SJCRH30 (cell line): ENCODE data around the gene H2BK1. TPM values are rescaled to one million over a fixed set of nuclear protein-coding genes. Genes with fewer than 3 reads are reported as not detected.

Source experiments
- DNase-seq, 2 experiments: peaks; one replicate each; pipeline ENCODE4 v3.0.0-alpha.2; 2015 to 2020
- H3K27ac ChIP-seq: fragments of 250-450 bp; sonication (Bioruptor Pico); 2 replicates; pipeline ENCODE4 v1.5.1; 2020; ENCODE audit warnings: mild to moderate bottlenecking, moderate library complexity
- H3K27me3 ChIP-seq: fragments of 250-450 bp; sonication (Bioruptor Pico); 2 replicates; pipeline ENCODE4 v1.5.1; 2020; ENCODE audit warnings: mild to moderate bottlenecking, moderate library complexity
- H3K36me3 ChIP-seq: fragments of 250-450 bp; sonication (Bioruptor Pico); 2 replicates; pipeline ENCODE4 v1.5.1; 2020; ENCODE audit warnings: mild to moderate bottlenecking, moderate library complexity
- H3K4me1 ChIP-seq: fragments of 250-450 bp; sonication (Bioruptor Pico); 2 replicates; pipeline ENCODE4 v1.5.1; 2020; ENCODE audit warnings: mild to moderate bottlenecking, moderate library complexity
- H3K4me3 ChIP-seq: fragments of 250-450 bp; sonication (Bioruptor Pico); 2 replicates; pipeline ENCODE4 v1.5.1; 2020; ENCODE audit warnings: mild to moderate bottlenecking, moderate library complexity
- H3K9me3 ChIP-seq: fragments of 250-450 bp; sonication (Bioruptor Pico); replicated peaks from 2 replicates; pipeline ENCODE4 v1.5.1; 2020; ENCODE audit warnings: mild to moderate bottlenecking, moderate library complexity
- total RNA-seq: library from RNA; depleted of rRNA; stranded (reverse); fragments of >200 nt; shearing (Covaris generic); gene quantifications from 2 replicates; pipeline ENCODE4 v1.2.3, GENCODE V29; 2014

H2BK1 gene
- total RNA-seq, 1 experiment from 2014 or later = not detected

DNA sequence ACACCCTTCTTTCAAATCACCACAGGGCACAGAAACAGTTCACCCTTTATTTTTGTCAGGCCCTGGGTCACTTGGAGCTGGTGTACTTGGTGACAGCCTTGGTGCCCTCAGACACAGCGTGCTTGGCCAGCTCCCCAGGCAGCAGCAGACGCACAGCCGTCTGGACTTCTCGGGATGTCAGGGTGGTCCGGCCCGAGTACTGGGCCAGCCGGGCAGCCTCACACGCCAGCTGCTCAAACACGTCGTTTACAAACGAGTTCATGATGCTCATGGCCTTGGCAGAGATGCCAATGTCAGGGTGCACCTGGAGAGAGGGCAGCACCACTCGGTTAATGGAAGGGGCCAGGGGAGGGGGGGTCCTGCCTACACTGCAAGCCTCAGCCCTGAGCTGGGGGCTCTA lies 2.5 kb downstream of the H2BK1 start:
- Histone ChIP-seq H3K4me1 (no peaks in the 10 kb centered on the region), H3K27me3 (peaks cover 12% of the 10 kb centered on the region), H3K4me3 (no peak overlapping the region), H3K36me3 (peaks cover 4% of the 10 kb centered on the region; the same call in 1 of the 2 replicates), H3K27ac (no peak overlapping the region), H3K9me3 (no peaks in the 10 kb centered on the region)
- no peak for DNase-seq

- no peak overlapping the region for H3K27ac ChIP-seq
- no peak overlapping the region for H3K4me3 ChIP-seq
- peaks cover 12% of the 10 kb centered on the region for H3K27me3 ChIP-seq
- no peaks in the 10 kb centered on the region for H3K9me3 ChIP-seq
- no peaks in the 10 kb centered on the region for H3K4me1 ChIP-seq
- H3K36me3 ChIP-seq = peaks cover 4% of the 10 kb centered on the region; the same call in 1 of the 2 replicates
- no peak for DNase-seq
Measured at GRCh38 chr7:151207315-151207714, 3.0 kb downstream of the H2BK1 start.

DNA sequence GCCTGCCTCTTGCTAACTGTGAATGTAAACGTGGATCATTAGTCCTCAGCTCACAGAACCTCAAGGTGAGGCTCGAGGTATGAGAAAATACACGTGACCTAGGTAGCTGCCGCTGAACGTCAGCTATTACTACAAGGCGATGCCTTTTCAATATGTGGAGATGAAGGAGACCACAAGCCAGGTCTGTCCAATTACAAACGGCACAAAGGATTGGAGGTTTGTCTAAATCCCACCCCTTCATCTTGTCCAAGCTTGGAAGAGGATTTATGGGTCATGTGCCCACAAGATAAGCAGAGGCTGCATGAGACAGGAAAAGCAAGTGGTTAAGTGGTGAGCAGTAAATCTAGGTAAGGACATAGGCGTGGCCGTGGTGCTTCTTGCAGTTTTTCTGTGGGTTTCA lies 3.4 kb downstream of the H2BK1 start:
- H3K9me3 ChIP-seq = no peaks in the 10 kb centered on the region
- H3K4me1 ChIP-seq = no peaks in the 10 kb centered on the region
- H3K36me3 ChIP-seq = no peaks in the 10 kb centered on the region
- peaks cover 15% of the 10 kb centered on the region for H3K27me3 ChIP-seq
- no peak for DNase-seq
- H3K27ac ChIP-seq = no peak overlapping the region
- no peak overlapping the region for H3K4me3 ChIP-seq

DNA sequence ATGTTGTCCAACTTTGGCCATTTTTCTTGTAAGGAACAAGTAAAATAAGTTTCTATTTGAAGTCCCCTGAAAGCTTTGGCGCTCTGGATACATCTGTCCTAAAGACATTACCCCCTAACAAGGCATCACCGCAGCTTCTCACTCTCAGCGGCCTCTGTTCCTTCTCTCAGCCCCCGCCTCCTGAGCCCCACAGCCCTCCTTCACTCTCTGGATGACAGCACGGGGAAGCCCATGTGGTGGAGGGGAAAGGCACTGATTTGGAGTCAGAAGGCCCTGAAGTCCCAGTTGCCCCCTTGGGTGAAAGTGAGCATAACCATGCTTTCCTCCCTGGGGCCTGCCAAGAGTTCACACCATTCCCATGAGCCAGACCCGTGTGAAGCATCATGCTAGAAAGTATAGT lies 4.6 kb downstream of the H2BK1 start:
- Histone ChIP-seq H3K4me1 (no peaks in the 10 kb centered on the region), H3K9me3 (no peaks in the 10 kb centered on the region), H3K36me3 (no peaks in the 10 kb centered on the region), H3K27me3 (peaks cover 22% of the 10 kb centered on the region), H3K4me3 (no peak overlapping the region), H3K27ac (no peak overlapping the region)
- no peak for DNase-seq

GRCh38 chr7:151204383-151205032 lies 5.8 kb downstream of the H2BK1 start:
- peaks cover 33% of the 10 kb centered on the region for H3K27me3 ChIP-seq
- no peak for DNase-seq

GRCh38 chr7:151202836-151203235 lies 7.5 kb downstream of the H2BK1 start:
- no peaks in the 10 kb centered on the region for H3K4me1 ChIP-seq
- peaks cover 44% of the 10 kb centered on the region for H3K27me3 ChIP-seq
- no peaks in the 10 kb centered on the region for H3K9me3 ChIP-seq
- DNase-seq = no peak
- H3K36me3 ChIP-seq = no peaks in the 10 kb centered on the region
- H3K4me3 ChIP-seq = no peak overlapping the region
- no peak overlapping the region for H3K27ac ChIP-seq

More at GRCh38 chr7:151204383-151205032, 5.8 kb downstream of the H2BK1 start:
- Histone ChIP-seq H3K4me1 (no peaks in the 10 kb centered on the region), H3K27ac (no peak overlapping the region), H3K9me3 (no peaks in the 10 kb centered on the region), H3K4me3 (no peak overlapping the region), H3K36me3 (no peaks in the 10 kb centered on the region)

- no peak for DNase-seq
- H3K27me3 ChIP-seq = peaks cover 46% of the 10 kb centered on the region
- H3K27ac ChIP-seq = no peak overlapping the region
- no peaks in the 10 kb centered on the region for H3K4me1 ChIP-seq
- H3K9me3 ChIP-seq = no peaks in the 10 kb centered on the region
- no peak overlapping the region for H3K4me3 ChIP-seq
- H3K36me3 ChIP-seq = no peaks in the 10 kb centered on the region
Measured at GRCh38 chr7:151201751-151202150, 8.5 kb downstream of the H2BK1 start.

- Histone ChIP-seq H3K36me3 (no peaks in the 10 kb centered on the region), H3K9me3 (no peaks in the 10 kb centered on the region), H3K4me1 (no peaks in the 10 kb centered on the region), H3K27me3 (peaks cover 50% of the 10 kb centered on the region), H3K27ac (no peak overlapping the region), H3K4me3 (no peak overlapping the region)
- no peak for DNase-seq
Measured at GRCh38 chr7:151201344-151201743, 8.9 kb downstream of the H2BK1 start.

DNA sequence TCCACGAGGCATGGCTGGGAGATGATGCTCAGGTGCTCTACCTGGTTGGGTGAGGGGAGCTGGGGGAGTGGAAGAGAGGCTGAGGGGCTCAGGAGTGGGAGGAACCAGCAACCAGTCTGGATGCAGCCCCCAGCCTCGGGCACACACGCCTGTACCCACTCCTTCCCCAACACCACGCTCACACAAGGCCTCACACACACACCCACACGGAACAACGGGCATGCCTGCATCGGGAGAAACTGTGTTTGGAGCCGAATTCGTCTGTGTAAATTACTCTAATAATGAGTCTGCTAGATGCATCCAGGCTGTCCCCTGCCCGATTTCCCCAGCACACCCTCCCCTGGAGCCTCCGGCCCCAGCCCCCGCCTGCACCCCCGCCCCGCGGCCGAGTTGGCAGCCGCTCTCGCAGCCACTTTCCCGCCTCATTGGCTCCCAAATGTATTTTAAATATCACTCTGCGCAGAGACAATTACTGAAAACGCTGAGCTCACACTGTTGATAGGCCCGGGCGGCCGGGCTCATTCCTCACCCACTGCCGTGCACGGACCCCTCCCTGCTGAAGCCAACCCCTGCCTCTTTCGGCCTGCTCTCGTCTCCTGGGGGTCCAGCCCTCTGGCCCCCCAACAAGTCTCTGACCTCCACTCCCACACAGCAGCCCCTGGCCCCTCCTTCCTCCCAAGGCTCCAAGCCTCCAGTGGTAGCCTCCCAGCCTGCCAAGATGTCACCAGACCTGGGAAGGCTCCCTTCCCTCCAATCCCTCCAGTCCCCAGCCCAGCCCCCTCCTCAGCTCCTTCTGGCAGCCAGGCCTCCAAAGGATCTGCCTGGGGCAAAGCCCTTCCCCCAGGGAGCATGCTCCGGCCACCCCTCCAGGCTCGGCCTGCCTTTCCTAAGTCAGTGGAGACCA lies 11.1 kb downstream of the H2BK1 start:
- Histone ChIP-seq H3K4me3 (no peak overlapping the region), H3K36me3 (no peaks in the 10 kb centered on the region), H3K9me3 (no peaks in the 10 kb centered on the region), H3K4me1 (no peaks in the 10 kb centered on the region), H3K27me3 (peaks cover 51% of the 10 kb centered on the region), H3K27ac (no peak overlapping the region)
- no peak for DNase-seq

- no peak overlapping the region for H3K4me3 ChIP-seq
- no peak overlapping the region for H3K27ac ChIP-seq
- DNase-seq = no peak
- H3K4me1 ChIP-seq = no peaks in the 10 kb centered on the region
- H3K9me3 ChIP-seq = no peaks in the 10 kb centered on the region
- H3K36me3 ChIP-seq = no peaks in the 10 kb centered on the region
- H3K27me3 ChIP-seq = peaks cover 55% of the 10 kb centered on the region
Measured at GRCh38 chr7:151197932-151198331, 12.4 kb downstream of the H2BK1 start.

GRCh38 chr7:151195616-151196450 lies 14.5 kb downstream of the H2BK1 start:
- H3K4me3 ChIP-seq = no peak overlapping the region
- DNase-seq = no peak
- H3K4me1 ChIP-seq = no peaks in the 10 kb centered on the region
- H3K9me3 ChIP-seq = no peaks in the 10 kb centered on the region
- H3K27ac ChIP-seq = no peak overlapping the region
- no peaks in the 10 kb centered on the region for H3K36me3 ChIP-seq
- peaks cover 50% of the 10 kb centered on the region for H3K27me3 ChIP-seq

DNA sequence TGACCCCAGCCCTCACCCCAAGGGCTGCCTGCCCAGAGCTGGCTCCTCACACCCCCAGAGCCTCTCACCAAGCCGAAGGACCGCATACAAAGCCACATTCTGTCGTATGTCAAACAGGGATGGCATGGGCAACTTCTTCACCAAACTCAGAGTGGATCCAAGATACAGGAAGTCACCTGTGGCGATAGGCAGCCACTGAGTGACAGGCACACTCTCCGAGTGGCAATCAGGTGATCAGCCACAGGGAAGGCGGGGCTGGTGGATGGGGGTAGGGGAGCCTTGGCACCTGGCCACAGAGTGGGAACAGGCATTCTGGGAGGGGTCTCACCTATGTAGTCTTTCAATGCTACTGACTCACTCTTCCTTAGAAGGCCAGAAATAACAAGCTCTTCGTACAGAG lies 16.1 kb downstream of the H2BK1 start:
- H3K9me3 ChIP-seq = no peaks in the 10 kb centered on the region
- no peaks in the 10 kb centered on the region; the same call in 1 of the 2 replicates for H3K4me1 ChIP-seq
- peaks cover 43% of the 10 kb centered on the region; the same call in 1 of the 2 replicates for H3K27me3 ChIP-seq
- no peak for DNase-seq
- no peaks in the 10 kb centered on the region for H3K36me3 ChIP-seq
- H3K4me3 ChIP-seq = no peak overlapping the region
- H3K27ac ChIP-seq = no peak overlapping the region

DNA sequence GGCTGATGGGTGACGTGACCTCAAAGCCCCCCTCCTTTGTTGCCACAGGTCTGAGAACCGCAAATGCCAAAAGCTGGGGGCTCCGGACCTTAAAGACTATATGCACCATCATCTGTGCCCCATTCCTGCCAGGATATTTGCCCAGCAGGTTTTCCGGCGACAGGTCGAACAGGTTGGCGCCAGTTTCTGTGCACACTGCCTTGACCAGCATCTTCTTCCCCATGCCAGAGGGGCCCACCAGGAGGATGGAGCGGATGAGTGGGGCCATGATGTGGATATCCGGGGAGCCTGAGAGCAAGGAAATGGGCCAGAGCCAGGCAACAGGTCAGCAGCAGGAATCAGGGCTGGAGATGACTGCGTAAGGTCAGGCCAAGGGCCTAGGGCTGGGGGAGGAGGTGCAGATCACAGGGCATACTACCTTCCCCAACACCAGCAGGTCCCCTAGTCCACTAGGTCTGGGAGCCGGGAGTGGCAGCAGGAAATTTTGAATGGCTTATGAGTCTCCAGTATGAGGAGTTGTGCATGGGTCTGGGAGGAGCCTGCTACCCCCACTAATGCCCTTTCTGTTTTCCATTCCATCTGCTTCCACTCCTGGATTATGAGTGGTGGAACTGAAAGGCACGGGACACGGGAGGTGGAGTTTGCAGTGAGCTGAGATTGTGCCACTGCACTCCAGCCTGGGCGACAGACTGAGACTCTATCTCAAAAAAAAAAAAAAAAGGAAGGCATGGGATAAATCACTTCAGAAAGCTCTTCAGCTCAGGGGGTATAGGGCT lies 16.9 kb downstream of the H2BK1 start:
- no peak overlapping the region for H3K4me3 ChIP-seq
- H3K36me3 ChIP-seq = no peaks in the 10 kb centered on the region
- peaks cover 38% of the 10 kb centered on the region; the same call in 1 of the 2 replicates for H3K27me3 ChIP-seq
- no peak for DNase-seq
- no peaks in the 10 kb centered on the region for H3K9me3 ChIP-seq
- peaks cover under 1% of the 10 kb centered on the region for H3K4me1 ChIP-seq
- H3K27ac ChIP-seq = no peak overlapping the region

GRCh38 chr7:151192002-151192539 lies 18.2 kb downstream of the H2BK1 start:
- H3K27me3 ChIP-seq = peaks cover 35% of the 10 kb centered on the region; the same call in 1 of the 2 replicates
- H3K4me1 ChIP-seq = peaks cover 6% of the 10 kb centered on the region
- H3K36me3 ChIP-seq = no peaks in the 10 kb centered on the region
- H3K27ac ChIP-seq = no peak overlapping the region
- no peak overlapping the region for H3K4me3 ChIP-seq
- DNase-seq = no peak
- no peaks in the 10 kb centered on the region for H3K9me3 ChIP-seq
